ENCODE data around the gene DNA2.

DNA sequence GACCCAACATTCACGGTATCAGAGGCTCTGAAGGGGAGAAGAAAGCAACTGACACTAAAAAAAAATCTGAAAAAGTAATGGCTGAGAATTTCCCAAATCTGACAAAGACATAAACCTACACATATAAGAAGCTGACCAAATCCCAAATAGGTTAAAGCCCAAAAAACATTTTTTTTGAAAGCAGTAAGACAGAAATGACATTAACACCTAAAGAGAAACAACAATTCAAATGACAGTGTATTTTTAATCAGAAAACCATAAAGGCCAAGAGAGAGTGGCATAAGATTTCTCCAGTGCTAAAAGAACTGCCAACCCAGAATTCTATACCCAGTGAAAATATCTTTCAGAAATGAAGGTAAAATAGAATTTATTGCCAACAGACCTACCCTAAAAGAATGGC lies 100.2 kb downstream of the DNA2 start:
- no peak for TF ChIP-seq POLR2AphosphoS5 (IDR thresholded peaks at IDR 0.05; ENCODE audit: low read depth, low read length)
- TF ChIP-seq POLR2A (IDR thresholded peaks at IDR 0.05; ENCODE audit: low read depth, low read length) = no peak
- TF ChIP-seq SPI1 (IDR thresholded peaks at IDR 0.05; ENCODE audit: low read depth, low read length) = no peak
- no peak for TF ChIP-seq TAF1 (IDR thresholded peaks at IDR 0.05; ENCODE audit: low read depth, low read length)
- no peak for TF ChIP-seq PAX5 (IDR thresholded peaks at IDR 0.05; ENCODE audit: insufficient read depth, low read length, severe bottlenecking)

Data from GM12891 (cell line).